Measurements from ENCODE around the gene DEPDC5. TPM values are rescaled to one million over a fixed set of nuclear protein-coding genes. Genes with fewer than 3 reads are reported as not detected.
"Not testable (repeated sequence)": the region's sequence is repeated elsewhere in the genome, so short reads cannot be mapped to it uniquely, and the experiment has no call there.

DEPDC5 gene
- total RNA-seq, 1 experiment from 2014 or later: 15.1 TPM

DNA sequence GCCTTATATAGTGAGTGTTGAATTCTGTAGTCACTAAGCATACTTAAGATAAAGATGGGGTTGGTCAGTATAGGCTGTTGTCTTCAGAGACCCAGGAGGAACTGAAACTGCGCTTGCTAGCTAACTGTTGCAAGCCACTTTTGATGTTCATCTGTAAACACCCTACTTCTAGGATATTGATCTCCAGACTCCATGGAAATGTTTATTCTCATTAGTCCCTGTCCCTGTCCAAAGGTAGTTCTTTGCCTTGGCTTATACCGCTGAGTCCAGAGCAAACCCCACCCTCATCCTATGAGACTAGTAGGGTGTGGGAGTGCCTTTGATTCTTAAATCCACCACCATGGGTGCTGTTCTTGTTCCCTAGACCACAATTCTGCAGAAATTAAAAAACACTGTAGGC lies 36.4 kb downstream of the DEPDC5 start:
- DNase-seq (ENCODE audit: low read depth, low spot score): no peak
- in situ Hi-C loops (cut with HindIII; ENCODE audit: low pct_unique_long_range_greater_than_20kb, low sequenced_read_pairs): no loop called here

DNA sequence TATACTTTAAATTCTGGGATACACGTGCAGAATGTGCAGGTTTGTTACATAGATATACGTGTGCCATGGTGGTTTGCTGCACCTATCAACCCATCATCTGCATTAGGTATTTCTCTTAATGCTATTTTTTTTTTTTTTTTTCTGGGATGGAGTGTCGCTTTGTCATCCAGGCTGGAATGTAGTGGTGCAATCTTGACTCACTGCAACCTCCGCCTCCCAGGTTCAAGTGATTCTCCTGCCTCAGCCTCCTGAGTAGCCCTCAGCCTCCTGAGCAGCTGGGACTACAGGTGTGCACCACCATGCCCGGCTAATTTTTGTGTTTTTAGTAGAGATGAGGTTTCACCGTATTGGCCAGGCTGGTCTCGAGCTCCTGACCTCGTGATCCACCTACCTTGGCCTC lies 45.5 kb downstream of the DEPDC5 start:
- in situ Hi-C loops (cut with HindIII; ENCODE audit: low pct_unique_long_range_greater_than_20kb, low sequenced_read_pairs); DNase-seq (ENCODE audit: low read depth, low spot score): not testable (repeated sequence)

DNA sequence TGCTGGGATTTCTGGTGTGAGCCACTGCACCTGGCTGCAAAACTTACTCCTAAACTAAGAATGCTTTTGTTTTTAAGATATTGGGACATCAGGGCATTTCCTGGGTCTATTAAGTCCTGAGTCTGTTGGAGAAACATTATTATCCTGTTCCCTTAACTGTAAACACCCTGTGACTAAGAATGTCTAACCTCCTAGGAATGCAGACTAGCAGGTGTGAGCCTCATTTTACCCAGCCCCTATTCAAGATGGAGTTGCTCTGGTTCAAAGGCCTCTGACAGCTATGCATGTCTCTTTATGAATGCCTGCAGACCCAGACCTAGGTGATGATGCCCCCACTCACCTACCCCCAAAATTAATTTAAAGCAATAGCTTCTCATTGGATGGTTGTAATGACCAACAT lies 46.2 kb downstream of the DEPDC5 start:
- in situ Hi-C loops (cut with HindIII; ENCODE audit: low pct_unique_long_range_greater_than_20kb, low sequenced_read_pairs): no loop called here
- no peak for DNase-seq (ENCODE audit: low read depth, low spot score)

DNA sequence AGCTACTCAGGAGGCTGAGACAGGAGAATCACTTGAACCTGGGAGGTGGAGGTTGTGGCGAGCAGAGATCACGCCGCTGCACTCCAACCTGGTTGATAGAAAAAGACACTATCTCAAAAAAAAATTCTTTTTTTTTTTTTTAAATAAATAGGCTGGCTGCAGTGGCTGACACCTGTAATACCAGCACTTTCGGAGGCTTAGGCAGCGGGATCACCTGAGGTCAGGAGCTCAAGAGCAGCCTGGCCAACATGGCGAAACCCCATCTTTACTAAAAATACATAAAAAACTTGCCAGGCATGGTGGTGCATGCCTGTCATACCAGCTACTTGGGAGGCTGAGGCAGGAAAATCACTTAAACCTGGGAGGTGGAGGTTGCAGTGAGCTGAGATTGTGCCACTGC lies 47.0 kb downstream of the DEPDC5 start:
- in situ Hi-C loops (cut with HindIII; ENCODE audit: low pct_unique_long_range_greater_than_20kb, low sequenced_read_pairs); DNase-seq (ENCODE audit: low read depth, low spot score): not testable (repeated sequence)

DNA sequence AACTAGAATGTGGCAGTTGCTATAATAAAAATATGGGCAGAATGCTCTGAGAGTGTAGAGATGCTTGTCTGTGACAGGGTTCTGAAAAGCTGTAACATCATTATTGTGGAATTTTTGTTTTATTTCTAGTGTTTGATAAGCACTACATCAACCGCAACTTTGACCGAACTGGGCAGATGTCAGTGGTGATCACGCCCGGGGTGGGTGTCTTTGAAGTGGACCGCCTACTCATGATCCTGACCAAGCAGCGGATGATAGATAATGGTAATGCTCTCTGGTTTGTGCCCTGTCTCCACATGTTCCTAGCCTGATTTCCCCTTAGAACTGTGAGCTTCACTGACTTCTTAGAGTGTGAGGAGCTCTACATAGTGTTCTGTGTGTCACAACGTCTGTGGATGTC lies 48.8 kb downstream of the DEPDC5 start:
- DNase-seq (ENCODE audit: low read depth, low spot score): no peak
- in situ Hi-C loops (cut with HindIII; ENCODE audit: low pct_unique_long_range_greater_than_20kb, low sequenced_read_pairs): no loop called here

DNA sequence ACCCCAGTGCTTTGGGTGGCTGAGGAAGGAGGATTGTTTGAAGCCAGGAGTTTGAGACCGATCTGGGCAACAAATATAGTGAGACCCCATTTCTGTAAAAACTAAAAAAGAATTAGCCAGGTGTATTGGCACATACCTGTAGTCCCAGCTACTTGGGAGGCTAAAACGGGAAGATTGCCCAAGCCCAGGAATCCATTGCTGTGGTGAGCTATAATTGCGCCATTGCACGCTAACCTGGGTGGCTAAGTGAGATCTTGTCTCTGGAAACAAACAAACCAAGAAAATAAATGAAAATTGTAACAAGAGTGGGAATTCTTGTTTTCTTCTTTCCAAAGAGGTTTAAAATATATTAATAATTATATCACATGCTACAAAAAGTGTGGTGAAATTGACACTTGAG lies 52.9 kb downstream of the DEPDC5 start:
- in situ Hi-C loops (cut with HindIII; ENCODE audit: low pct_unique_long_range_greater_than_20kb, low sequenced_read_pairs): no loop called here
- DNase-seq (ENCODE audit: low read depth, low spot score): no peak

DNA sequence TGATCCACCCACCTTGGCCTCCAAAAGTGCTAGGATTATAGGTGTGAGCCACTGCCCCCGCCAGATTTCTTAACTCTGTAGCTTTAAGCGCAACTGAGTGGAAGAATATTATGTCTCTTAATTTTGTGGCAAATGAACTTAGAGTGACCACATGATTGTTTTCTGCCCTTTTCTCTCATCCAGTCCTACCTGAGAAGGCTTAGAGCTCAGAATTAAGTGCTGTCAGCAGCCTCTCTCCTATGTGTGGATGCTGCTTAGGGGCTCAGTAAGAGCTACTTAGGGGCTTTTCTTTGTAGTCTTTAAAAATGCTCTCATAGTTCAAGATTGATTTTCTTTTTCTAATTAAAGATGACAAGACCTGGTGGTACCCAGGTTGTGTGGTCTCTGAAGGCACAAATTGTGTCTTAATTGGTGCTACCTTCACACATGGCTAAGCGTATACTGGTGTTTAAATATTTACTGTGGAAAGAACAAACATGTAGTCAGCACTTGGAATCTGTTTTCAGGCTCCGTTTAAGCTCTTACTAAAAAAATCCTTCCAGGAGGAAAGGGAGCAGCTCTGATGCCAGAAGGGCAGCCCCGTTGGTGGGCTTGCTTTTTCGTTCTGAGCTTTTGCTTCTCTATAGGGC lies 59.3 kb downstream of the DEPDC5 start:
- in situ Hi-C loops (cut with HindIII; ENCODE audit: low pct_unique_long_range_greater_than_20kb, low sequenced_read_pairs): no loop called here

DNA sequence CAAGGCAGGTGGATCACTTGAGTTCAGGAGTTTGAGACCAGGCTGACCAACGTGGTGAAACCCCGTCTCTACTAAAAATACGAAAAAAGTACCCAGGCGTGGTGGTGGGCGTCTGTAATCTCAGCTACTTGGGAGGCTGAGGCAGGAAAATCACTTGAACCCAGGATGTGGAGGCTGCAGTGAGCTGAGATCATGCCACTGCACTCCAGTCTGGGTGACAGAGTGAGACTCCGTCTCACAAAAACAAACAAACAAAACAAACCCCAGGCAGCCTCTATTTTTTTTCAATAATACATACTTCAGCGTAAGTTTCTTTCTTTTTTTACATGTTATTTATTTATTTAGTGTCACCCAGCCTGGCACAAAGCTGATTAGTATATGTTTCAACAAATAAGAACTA lies 60.1 kb downstream of the DEPDC5 start:
- in situ Hi-C loops (cut with HindIII; ENCODE audit: low pct_unique_long_range_greater_than_20kb, low sequenced_read_pairs); DNase-seq (ENCODE audit: low read depth, low spot score): not testable (repeated sequence)

More for the DNA sequence above, 59.3 kb downstream of the DEPDC5 start:
- no peak for DNase-seq (ENCODE audit: low read depth, low spot score)

DNA sequence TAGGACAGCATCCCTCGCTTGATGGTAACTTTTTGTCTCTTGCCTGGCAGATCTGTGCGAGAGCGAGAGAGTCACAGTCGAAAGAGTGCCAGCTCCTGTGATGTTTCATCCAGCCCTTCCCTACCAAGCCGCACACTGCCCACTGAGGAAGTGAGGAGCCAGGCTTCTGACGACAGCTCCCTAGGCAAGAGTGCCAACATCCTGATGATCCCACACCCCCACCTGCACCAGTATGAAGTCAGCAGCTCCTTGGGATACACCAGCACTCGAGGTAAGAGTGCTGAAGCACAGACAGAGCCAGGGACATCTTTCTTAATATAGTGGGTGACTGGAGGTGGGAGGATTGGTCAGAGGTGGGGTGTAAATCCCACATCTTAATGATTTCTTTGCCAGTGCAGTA lies 61.1 kb downstream of the DEPDC5 start:
- in situ Hi-C loops (cut with HindIII; ENCODE audit: low pct_unique_long_range_greater_than_20kb, low sequenced_read_pairs): no loop called here
- DNase-seq (ENCODE audit: low read depth, low spot score): no peak

DNA sequence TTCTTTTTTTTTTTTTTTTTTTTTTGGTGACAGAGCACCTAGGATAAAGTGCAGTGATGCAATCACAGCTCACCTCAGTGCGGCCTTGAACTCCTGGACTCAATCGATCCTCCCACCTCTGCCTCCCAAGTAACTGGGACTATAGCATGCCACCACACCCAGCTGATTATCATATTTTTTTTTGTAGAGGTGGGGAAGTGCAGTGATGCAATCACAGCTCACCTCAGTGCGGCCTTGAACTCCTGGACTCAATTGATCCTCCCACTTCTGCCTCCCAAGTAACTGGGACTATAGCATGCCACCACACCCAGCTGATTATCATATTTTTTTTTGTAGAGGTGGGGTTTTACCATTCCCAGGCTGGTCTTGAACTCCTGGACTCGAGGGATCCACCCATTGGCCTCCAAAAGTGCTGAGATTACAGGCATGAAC lies 61.6 kb downstream of the DEPDC5 start:
- DNase-seq (ENCODE audit: low read depth, low spot score); in situ Hi-C loops (cut with HindIII; ENCODE audit: low pct_unique_long_range_greater_than_20kb, low sequenced_read_pairs): not testable (repeated sequence)

DNA sequence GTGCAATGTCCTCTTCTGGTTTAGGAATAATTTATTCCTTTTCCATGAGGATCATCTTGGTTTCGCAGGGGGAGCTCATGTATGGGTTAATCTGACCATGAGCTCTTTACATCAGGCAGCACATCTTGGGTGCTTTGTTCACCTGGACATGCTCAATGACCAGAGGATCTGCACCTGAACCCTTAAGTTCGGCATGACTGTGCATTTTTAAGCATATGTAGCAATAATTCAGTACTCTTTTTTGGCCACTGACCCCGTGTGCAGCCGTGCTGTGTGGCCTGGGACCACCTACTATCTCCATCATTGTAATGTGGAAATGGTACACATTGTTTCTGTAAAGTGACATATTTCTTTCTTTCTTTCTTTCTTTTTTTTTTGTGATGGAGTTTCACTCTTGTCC lies 62.9 kb downstream of the DEPDC5 start:
- in situ Hi-C loops (cut with HindIII; ENCODE audit: low pct_unique_long_range_greater_than_20kb, low sequenced_read_pairs): no loop called here
- no peak for DNase-seq (ENCODE audit: low read depth, low spot score)

DNA sequence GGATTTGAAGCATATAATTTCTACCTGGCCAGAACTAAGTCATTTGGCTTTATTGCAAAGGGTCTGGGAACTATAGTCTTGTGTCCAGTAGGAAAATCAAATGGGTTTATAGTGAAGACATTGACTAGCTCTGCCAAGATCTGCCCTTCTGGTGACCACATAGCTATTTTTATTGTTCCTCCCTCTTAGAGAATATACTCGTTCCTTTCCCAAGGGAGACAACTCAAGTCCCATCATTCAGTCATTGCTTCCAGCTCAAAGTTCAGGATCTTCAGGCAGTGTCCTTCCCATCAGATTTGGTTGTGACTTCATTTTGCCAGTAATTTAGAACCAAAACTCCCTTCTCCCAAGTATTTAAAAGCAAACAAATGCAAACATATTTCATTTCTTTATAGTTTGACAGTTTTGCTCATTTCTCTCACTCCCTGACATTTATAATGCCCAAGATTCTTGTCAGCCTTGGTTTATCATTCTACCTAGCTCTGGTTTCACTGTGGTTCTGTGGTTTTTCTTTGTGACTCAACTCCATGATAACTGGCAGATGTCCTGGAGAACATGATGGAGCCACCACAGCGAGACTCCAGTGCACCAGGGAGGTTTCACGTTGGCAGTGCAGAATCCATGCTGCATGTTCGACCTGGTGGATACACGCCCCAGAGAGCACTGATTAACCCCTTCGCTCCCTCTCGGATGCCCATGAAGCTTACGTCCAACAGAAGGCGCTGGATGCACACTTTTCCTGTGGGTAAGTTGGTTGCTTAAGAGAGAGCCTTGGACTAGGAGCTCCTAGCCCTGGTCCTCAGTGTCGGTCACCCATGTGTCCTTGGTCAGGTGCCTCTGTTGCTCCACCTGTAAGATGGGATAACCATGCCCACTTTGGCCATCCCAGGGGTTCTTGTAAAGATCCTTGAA lies 64.9 kb downstream of the DEPDC5 start:
- in situ Hi-C loops (cut with HindIII; ENCODE audit: low pct_unique_long_range_greater_than_20kb, low sequenced_read_pairs): no loop called here
- peak; percentile 66 for DNase-seq (ENCODE audit: low read depth, low spot score)

DNA sequence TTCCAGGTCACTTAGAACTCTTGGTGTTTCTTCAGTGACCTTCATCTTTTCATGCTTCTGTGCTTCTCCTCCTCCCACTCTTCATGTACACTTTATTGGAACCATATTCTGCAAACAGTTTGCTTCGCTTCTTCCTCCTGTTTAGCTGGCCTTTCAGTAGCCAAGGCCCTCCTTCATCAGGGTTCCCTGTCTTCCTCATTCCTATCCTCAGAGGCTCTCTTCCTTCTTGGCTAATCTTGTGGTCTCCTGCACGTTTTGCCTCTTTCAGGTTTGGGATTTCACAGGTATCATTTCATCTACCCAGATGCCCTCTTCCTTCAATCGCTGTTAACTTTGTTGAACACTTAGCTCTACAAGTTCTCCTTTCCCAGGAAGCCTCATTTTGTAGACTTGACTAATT lies 66.8 kb downstream of the DEPDC5 start:
- DNase-seq (ENCODE audit: low read depth, low spot score): no peak

DNA sequence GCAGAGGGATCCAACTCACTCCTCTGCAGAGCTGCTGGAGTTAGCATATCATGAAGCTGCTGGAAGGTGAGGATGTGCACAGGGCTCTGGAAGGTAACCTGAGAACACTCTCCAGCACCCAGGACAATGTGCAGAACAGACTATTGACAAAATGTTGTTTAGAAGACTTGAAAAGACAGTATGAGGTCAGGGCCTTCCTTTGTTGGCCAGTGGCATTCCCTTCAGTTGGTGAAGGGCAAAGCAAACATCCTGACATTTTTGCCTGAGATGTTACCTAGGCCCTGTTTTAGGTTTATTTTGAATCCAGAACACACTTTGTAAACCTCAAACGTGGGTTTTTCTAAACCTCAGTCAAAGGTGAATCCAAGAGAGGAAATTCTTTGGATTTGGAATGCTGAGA lies 67.8 kb downstream of the DEPDC5 start:
- in situ Hi-C loops (cut with HindIII; ENCODE audit: low pct_unique_long_range_greater_than_20kb, low sequenced_read_pairs): no loop called here
- no peak for DNase-seq (ENCODE audit: low read depth, low spot score)

More for the DNA sequence above, 66.8 kb downstream of the DEPDC5 start:
- in situ Hi-C loops (cut with HindIII; ENCODE audit: low pct_unique_long_range_greater_than_20kb, low sequenced_read_pairs): no loop called here

DNA sequence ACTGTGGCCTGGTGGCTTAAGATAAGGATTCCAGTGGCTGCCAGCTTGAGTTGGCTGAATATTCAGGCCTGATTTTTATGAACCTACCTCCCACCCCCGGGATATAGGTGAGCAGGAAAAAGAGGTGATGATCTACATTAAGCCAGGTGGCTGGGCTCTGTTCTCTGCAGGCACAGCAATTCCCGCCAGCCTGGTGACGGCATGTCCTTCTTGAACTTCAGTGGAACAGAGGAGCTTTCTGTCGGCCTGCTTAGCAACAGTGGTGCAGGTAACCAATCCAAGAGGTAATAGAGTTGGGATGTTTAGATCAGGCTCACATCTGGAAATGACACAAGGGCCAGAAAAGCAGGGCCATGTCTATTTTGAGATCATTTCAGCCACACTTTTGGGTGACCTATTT lies 68.7 kb downstream of the DEPDC5 start:
- no peak for DNase-seq (ENCODE audit: low read depth, low spot score)
- in situ Hi-C loops (cut with HindIII; ENCODE audit: low pct_unique_long_range_greater_than_20kb, low sequenced_read_pairs): no loop called here

DNA sequence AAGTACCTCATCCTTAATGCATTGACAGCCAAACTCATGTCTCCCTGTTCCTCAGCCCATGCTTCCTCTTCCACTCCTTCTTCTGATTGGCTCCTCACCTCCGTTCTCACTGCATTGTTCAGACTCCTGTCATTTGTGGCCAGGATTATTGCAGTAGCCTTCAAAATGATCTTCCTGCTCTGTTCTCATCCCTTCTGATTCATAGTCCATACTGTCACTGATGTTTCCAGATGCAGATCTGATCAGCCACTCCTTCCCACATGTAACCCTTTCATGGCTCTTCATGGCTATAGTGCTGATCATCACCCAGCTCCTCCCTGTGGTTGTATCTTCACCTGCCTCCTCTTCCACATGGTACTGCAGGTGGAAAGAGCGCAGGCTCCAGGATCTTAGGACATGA lies 71.7 kb downstream of the DEPDC5 start:
- DNase-seq (ENCODE audit: low read depth, low spot score): no peak
- in situ Hi-C loops (cut with HindIII; ENCODE audit: low pct_unique_long_range_greater_than_20kb, low sequenced_read_pairs): no loop called here

DNA sequence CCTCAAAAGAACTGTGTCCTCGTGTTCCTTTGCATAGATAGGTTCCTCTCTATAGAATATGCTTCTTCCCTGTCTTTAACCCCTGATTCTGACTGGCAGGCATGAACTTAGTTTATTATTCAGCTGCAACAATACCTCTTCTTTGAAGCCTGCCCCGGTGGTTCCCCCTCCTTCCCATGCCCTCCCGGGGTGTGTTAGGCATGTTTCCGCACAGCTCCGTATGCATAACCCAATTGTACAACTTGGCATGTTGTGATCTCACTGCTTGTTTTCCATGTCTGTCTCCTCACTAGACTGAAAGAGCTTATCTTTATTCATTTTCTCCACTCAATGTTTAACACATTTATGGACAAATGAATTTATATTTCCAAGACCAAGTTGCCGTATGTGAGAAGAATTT lies 72.6 kb downstream of the DEPDC5 start:
- DNase-seq (ENCODE audit: low read depth, low spot score): peak; percentile 48
- in situ Hi-C loops (cut with HindIII; ENCODE audit: low pct_unique_long_range_greater_than_20kb, low sequenced_read_pairs): no loop called here

DNA sequence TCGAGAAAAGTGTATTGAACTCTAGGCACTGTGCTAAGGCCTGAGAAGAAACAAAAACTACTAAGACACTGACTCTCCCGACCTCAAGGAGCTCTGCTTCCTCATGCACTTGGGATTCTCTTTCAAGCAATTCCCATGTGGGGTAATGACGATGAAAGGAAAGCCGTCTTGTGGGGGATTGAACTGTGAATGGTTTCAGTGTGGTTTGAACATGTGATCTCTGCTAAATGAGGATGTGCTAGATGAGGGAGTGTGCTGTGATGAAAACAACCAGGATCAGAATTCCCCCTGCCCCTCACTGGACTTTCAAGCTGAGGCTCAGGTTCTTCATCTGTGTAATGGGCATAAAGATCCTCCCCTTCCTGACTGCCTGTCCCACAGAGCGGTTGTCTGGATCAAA lies 74.9 kb downstream of the DEPDC5 start:
- in situ Hi-C loops (cut with HindIII; ENCODE audit: low pct_unique_long_range_greater_than_20kb, low sequenced_read_pairs): no loop called here
- DNase-seq (ENCODE audit: low read depth, low spot score): peak; percentile 98

DNA sequence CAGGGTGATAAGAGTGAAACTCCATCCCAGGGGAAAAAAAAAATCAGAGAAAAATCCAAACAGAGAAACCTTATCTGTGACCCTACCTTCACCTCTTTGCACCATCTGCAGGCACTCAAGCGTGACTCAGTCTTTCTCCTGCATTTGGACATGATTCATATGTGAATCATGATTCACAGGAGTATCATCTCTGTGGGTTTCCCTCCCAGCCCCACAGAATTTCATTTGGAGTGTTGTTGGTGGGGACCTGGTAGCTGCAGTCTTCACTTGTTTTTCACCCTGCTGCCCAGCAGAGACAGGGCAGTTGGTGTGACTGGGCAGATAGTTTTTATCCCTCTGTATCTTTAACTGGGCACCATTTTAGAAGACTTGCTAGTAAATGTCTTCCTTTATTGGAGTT lies 75.7 kb downstream of the DEPDC5 start:
- peak; percentile 75 for DNase-seq (ENCODE audit: low read depth, low spot score)
- in situ Hi-C loops (cut with HindIII; ENCODE audit: low pct_unique_long_range_greater_than_20kb, low sequenced_read_pairs): no loop called here

Measured in SK-MEL-5 (cell line).